A673 (cell line): ENCODE results near the gene BEGAIN.

Source experiments
- EZH2 ChIP-seq: fragments of 200-600 bp; sonication (generic); IDR thresholded peaks from 2 replicates; pipeline ENCODE4 v1.6.1; 2017; ENCODE audit warnings: borderline replicate concordance, low read depth, mild to moderate bottlenecking, mixed read lengths, antibody characterized with exemption, low read length; ENCODE audit not compliant: poor library complexity, severe bottlenecking
- TF ChIP-seq, protein P1 (sequence below): fragments of 300-800, 200-600 bp; sonication (generic); conservative IDR thresholded peaks from 2 replicates; pipeline ENCODE4 v1.5.1; 2017; ENCODE audit warnings: low read depth, mild to moderate bottlenecking, antibody characterized with exemption, low read length, moderate library complexity, mixed read lengths

DNA sequence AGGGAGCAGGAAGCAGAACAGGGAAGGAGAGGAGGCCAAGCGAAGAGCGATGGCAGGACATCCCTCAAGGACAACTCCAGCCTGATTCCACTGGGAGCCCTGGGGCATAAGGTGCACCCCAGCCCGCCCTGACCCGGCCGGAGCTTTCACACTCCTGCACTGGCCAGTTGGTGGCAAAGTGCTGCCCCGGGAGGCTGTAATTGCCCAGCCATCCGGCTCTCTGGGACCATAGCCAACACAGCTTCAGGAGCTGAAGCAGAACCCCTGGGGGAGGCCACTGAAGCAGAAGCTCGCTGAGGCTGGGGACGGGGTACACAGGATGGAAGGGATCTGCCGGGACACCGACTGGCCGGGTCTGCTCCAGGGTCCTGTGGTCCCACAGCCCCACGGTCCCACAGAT, 41.9 kb upstream of the BEGAIN start:
- TF ChIP-seq, protein P1, sequence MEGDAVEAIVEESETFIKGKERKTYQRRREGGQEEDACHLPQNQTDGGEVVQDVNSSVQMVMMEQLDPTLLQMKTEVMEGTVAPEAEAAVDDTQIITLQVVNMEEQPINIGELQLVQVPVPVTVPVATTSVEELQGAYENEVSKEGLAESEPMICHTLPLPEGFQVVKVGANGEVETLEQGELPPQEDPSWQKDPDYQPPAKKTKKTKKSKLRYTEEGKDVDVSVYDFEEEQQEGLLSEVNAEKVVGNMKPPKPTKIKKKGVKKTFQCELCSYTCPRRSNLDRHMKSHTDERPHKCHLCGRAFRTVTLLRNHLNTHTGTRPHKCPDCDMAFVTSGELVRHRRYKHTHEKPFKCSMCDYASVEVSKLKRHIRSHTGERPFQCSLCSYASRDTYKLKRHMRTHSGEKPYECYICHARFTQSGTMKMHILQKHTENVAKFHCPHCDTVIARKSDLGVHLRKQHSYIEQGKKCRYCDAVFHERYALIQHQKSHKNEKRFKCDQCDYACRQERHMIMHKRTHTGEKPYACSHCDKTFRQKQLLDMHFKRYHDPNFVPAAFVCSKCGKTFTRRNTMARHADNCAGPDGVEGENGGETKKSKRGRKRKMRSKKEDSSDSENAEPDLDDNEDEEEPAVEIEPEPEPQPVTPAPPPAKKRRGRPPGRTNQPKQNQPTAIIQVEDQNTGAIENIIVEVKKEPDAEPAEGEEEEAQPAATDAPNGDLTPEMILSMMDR: no peak
- TF ChIP-seq EZH2: no peak
